Activated gamma-delta T cell (primary cell): ENCODE data around the gene ARID3B.

Source experiments
- DNase-seq: peaks from one replicate; lab custom pipeline; 2025; lab: John Stamatoyannopoulos, UW

The ARID3B gene

GRCh38 chr15:74603789-74604705, 63.0 kb downstream of the ARID3B start:
- DNase-seq: no peak

DNA sequence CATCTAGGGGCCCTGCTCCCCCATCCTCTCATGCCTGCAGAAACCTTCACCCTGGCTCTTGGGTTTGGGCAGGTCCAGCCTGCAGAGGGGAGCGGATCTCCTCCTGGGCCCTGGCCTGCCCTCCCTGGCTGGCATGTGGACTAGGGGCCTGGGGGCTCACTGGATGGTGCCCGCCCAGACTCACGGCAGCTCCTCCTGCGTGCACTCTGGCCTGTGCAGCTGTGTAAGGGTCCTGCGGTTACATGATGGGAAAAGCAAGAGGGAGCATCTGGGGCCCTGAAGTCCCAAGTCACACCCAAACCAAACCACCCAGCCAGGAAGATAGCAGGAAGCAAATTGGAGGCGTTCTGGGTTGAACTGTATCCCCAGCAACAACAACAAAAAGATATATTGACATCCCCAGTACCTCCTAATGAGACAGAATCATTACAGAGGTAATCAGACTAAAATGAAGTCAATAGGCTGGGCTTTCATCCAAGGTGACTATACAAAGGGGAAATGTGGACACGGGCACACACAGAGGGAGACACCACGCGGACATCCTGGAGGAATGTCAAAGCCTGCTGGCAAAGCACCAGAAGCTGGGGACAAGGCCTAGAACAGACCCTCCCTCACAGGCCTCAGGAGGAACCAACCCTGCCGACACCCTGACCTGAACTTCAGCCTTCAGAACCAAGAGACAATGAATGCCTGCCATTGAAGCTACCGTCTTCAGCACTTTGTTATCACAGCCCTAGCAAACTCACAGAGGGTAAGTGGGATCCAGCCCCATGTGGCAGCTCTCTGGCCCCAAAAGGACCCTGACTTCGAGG, 64.2 kb downstream of the ARID3B start:
- DNase-seq: no peak

GRCh38 chr15:74605795-74606150, 64.8 kb downstream of the ARID3B start:
- DNase-seq: no peak

DNA sequence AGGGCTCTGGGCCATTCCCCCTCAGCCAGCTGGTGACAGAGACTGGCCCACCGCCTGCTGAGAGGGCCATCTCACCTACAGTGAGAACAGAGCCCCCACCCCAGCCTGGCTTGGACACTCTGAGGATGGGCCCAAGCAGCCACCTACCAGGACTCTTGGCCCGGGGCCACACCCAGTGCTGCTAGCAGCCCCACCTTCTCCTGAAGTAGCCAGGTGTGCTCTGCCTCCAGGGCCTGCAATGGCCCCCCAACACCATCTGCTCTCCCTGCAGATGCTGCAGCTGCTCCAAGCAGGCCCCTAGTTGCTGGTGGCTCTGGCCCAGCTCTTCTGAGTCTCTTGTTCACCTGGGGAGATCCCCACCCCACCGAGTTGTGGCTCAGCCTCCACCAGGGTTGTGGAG, 67.8 kb downstream of the ARID3B start:
- DNase-seq: no peak

DNA sequence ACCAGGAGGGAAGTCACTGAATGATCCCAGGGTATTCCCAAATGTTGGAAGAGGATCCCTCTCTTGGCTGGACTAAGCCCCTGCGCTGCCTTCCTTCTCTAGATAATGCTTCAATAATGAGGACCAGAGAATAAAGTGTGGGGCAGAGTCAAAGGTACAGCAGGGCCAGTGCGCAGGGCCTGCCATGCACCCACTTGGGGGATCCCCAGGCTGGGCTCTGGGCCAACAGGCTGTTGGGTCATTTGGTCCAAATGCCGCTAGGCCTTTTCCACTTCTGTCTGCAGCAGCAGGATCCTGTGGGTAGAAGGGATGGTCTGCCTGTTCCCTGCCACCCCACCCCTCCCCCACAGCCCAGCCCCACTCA, 68.9 kb downstream of the ARID3B start:
- no peak for DNase-seq

DNA sequence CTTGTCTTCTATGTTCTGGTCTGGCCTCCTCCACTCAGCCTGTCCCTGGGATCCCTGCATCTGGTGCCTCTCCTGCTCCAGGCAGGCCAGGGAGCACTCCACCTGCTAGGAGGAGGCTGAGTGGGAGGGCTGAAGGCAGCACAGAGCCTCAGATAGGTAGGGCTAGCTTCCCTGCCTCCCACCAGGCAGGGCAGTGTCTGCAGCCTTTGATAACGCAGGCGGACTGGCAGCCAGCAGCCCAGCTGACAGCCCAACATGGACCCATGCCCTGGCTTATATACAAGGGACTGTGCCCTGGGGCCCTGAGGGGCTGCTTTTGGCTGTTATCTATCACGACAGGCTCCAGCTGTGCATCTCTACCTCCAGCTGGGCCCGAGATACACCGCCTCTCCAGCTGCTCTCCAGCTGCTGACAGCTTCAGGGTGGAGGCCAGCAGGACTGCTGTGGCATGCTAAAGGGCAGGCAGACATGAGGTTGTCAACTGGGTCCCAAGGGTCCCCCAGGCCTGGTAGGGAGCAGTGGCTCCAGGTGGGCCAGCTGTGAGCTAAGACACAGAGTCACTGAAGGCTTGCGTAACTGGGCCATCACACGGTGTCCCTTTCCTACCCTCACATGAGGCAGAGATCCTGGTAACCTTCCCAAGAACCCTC, 69.4 kb downstream of the ARID3B start:
- DNase-seq: no peak

DNA sequence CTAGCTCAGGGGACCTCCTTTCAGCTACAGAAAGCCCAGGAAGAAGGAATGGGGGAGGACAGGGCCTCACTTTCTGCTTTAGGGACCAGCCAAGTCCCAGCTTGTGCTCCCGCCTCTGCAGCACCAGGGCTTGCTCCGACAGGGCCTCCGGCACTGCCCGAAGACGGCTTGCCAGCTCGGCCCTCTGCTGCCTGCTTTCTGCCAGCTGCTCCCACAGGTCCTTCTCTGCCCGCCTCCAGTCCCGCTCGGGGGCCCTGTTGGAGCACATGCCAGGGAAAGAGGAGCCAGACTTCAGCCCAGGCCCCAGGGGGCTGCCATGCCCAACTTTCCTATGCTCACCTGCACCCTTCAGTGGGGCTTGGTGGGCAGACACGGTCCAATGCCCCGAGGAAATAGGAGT, 70.3 kb downstream of the ARID3B start:
- DNase-seq: no peak

DNA sequence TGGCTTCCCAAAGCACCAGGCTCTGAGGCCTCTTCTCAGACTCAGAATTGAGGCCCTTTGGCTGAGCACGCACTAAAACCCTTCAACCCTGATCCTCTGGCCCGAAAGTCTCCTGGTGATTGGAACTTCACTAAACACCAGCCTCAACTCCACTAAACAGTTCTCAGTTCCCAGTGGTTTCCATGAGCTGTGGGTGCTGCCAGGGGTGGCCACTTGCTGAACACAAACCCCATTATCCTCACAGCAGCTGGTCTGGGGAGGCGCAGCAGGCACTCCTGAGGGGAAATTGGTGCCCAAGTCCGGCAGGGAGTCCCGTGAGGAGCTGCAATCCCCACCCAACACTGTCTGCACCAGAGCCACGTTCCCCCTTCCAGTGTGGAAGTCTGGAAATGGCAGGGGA, 70.8 kb downstream of the ARID3B start:
- no peak for DNase-seq

DNA sequence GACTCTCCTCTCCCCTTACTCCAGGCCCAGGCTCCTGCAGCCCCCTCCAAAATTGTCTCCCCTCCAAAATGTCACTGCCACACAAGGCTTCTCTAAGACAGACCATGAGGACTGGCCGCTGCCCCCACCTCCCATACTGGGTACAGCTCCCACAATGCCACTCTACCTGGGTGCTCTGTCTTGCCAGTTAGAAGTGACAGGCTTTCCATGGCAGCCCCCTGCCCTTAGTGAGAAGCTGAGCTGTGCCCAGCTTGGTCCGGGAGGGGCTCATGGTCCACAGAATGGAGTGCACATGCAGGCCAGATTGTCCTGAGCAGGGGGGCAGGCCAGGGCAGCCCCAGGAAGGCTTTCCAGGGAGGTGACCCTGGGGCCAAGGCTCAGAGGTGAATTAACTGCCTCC, 71.7 kb downstream of the ARID3B start:
- DNase-seq: no peak

DNA sequence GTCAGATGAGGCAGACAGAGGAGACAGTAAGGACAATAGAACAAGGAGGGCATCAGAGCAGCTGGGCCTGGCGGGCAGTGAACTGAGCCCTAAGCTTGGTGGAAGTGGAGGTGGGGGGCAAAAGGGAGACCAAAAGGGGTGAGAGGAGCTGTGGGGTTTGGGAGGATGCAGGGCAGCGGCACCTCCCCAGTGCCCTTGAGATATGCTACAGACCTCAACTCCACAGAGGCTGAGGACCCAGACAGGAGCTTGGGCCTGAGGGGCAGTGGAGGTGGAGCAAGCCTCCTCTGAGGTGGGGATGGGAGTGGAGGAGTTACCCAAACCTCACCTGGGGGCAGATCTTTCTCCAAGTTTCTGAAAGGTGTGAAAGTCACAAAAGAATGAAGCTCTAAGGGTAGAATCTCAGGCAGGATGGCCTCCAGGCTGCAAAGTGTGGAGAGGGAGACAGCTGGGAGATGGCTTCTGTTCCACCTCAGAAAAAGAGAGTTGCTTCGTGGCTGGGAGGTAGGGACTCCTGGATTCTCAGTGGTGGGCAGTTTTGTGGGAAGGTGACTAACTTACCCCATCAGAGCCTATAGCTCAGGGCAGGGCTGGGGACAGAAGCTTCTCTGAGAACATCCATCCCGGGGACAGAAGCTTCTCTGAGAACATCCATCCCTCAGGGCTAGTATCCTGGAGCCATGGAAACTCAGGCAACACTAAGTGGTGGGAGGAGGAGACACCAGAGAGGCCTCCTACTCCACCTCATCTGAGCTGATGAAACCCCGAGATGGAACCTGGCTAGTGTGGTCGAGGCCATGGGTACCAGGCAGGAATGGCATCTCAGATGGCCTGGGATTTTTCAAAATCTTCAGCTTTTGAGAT, 72.3 kb downstream of the ARID3B start:
- no peak for DNase-seq

- DNase-seq: no peak
These were observed 73.1 kb downstream of the ARID3B start for GRCh38 chr15:74613953-74614743.

DNA sequence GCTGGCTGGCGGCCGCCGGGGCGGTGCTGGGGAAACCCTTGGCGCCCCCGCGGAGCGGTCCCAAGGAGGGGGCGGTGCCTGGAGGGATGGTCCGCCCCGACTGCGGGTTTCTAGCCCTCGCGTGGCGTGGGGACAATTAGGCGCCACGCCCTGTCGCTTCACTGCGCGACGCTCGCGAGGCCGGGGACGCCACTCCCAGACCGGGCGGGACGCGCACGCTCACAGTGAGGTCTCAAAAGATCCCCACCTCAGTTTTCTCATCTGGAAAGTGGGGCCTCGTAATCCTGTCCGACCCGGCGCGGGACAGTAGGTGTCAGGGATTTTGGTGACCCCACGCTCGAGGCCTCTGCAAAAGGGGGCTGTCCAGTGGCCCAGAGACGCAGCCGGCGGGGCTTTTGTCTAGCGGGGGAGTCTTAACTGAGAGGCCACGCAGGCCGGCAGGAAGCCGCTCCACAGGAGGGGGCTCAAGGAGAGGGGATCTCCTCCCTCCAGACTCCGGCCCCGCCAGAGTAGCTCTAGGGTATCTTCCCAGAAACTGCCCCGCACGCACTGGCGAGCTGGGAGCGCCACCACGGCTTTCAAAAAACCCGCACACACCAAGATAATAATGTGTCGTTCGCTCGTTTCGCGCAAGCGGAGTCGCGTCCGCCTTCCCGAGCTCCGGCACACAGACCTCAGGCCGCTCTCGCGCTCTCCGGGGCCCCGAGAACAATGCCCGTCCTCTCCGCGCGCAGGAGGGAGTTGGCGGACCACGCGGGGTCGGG, 73.9 kb downstream of the ARID3B start:
- DNase-seq: peak; percentile 91

GRCh38 chr15:74615508-74616365, 74.7 kb downstream of the ARID3B start, which contains the start of gene CLK3:
TSS of gene CLK3 (plus strand) at chr15:74615836. CDS start at chr15:74619197, 3,361 bp downstream.
- peak; percentile 94 for DNase-seq

DNA sequence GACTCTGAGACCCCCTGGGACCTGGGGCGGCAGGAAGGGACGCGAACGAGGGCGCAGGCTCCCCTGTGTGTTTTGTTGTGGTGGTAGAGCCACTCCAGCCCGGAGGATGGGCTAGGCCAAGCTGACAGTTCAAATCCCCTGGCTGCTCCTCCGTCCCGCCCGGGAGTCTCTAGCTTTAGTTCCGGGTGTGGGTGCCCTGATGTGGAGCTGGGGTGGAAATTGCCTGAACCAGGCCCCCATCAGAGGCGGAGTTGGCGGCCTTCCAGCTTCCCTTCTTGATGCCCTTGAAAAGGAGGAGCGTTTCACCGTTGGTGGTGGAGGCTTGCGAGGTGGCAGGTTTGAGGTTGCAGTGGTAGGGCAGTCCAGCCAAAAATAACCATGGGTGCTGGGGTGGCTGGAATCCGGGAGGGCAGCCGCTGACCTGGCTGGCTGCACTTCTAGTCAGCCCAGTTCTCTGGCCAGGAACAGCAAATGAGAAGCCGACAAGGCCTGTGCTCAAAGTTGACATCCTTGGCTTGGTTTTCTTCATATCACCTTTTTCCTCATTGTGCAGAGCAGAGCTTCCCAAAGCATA, 75.4 kb downstream of the ARID3B start:
- peak; percentile 21 for DNase-seq

DNA sequence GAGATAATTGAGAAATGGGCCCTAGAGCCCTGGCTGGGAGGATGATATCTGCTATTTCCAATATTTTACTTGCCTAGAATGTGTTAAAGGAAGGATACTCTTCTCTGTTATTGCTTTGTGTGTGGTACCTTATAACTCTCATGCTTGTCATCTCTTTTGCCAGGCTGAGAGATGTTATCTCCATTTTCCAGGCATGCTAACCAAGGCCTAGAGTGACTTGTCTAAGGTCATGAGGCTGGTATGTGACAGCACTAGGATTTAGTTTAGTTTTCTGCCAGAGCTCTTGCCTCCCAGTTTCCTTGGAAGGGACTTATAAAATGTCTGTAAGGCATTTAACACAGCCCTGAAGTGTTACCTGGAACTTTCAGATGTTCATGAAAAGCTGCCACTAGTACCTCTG, 76.0 kb downstream of the ARID3B start:
- no peak for DNase-seq

DNA sequence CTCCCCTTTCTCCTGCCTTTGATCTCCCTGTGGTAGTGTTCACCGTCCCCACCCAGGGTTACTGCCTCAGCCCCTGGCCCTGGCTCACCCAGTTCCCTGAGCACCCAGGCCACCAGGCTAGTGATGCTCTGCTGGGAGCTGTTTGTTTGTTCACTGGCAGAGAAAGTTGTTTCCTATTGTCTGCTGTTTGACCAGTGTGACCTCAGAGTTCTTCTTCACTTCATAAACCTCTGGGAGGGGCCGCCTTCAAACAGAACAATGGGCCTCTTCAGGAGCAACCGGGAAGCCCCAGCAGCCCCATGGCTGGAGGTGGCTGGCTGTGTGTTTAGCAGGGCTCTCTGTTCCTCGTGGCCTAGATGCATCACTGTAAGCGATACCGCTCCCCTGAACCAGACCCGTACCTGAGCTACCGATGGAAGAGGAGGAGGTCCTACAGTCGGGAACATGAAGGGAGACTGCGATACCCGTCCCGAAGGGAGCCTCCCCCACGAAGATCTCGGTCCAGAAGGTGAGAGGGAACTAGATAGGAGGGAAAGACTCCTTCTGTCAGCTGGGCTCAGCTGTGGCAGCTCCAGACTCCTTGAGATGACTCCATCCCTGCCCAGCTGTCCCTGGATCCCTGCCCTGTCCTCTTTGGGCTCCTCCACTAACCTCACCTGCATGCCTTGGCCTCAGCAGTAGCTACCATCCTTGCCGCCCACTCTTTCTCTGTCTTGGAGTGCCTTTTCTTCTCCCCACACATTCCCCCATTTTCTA, 78.0 kb downstream of the ARID3B start:
- DNase-seq: no peak

DNA sequence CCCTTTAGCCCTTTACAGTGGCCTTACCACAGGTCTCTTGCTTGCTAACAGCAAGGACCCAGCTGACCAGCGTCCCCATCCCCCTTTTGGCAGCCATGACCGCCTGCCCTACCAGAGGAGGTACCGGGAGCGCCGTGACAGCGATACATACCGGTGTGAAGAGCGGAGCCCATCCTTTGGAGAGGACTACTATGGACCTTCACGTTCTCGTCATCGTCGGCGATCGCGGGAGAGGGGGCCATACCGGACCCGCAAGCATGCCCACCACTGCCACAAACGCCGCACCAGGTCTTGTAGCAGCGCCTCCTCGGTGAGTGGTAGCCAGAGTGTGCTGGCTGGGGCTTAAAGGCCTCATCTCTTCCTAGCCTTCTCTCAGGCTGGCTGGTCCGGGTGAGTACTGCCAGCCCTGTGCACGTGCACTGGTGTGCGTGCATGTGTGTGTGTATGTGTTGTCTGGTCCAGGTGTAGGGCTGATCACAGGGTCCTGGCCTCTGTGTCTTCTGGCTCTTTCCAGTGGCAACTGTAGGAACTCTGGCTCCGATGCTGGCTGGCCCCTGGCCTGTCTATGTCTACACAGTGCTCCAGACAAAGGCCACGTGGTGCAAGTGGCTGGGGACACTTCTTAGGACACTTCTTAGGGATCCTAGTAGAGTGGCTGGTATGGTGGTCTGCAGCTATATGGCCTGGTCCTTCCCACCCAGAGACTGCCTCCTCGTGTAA, 79.1 kb downstream of the ARID3B start:
- no peak for DNase-seq
